Measurements from ENCODE around the gene TRIM17.
"Not testable (repeated sequence)": the region's sequence is repeated elsewhere in the genome, so short reads cannot be mapped to it uniquely, and the experiment has no call there.

TRIM17 gene

GRCh38 chr1:228448372-228448771, 31.7 kb upstream of the TRIM17 start:
- DNase-seq: no peak

- DNase-seq: no peak
Measured at GRCh38 chr1:228446852-228447251, 30.2 kb upstream of the TRIM17 start.

GRCh38 chr1:228445843-228446650, 29.4 kb upstream of the TRIM17 start:
- peak; percentile 58 for DNase-seq

- no peak for DNase-seq
Measured at GRCh38 chr1:228445490-228445842, 28.8 kb upstream of the TRIM17 start.

- DNase-seq: no peak
Measured at GRCh38 chr1:228443395-228443794, 26.7 kb upstream of the TRIM17 start.

- no peak for DNase-seq
Measured at GRCh38 chr1:228440761-228441500, 24.3 kb upstream of the TRIM17 start.

GRCh38 chr1:228438266-228438665, 21.6 kb upstream of the TRIM17 start:
- no peak for DNase-seq

- DNase-seq: no peak
Measured at GRCh38 chr1:228437424-228437962, 20.8 kb upstream of the TRIM17 start.

GRCh38 chr1:228434689-228435088, 18.0 kb upstream of the TRIM17 start:
- DNase-seq: no peak

GRCh38 chr1:228433337-228434053, 16.8 kb upstream of the TRIM17 start:
- not testable (repeated sequence) for DNase-seq

- DNase-seq: no peak
Measured at GRCh38 chr1:228430243-228430642, 13.6 kb upstream of the TRIM17 start.

- no peak for DNase-seq
Measured at GRCh38 chr1:228429698-228430097, 13.0 kb upstream of the TRIM17 start.

- no peak for DNase-seq
Measured at GRCh38 chr1:228429007-228429406, 12.3 kb upstream of the TRIM17 start.

- no peak for DNase-seq
Measured at GRCh38 chr1:228428412-228428811, 11.8 kb upstream of the TRIM17 start.

- no peak for DNase-seq
Measured at GRCh38 chr1:228426518-228427175, 10.0 kb upstream of the TRIM17 start.

- DNase-seq: no peak
Measured at GRCh38 chr1:228424685-228425660, 8.3 kb upstream of the TRIM17 start.

- no peak for DNase-seq
Measured at GRCh38 chr1:228423404-228424053, 6.9 kb upstream of the TRIM17 start.

- no peak for DNase-seq
Measured at GRCh38 chr1:228420968-228421826, 4.5 kb upstream of the TRIM17 start.

GRCh38 chr1:228417483-228418203, 982 bp upstream of the TRIM17 start:
- DNase-seq: no peak

Data from activated CD4-positive, alpha-beta T cell treated with anti-CD3 and anti-CD28 coated beads for 48 hours (primary cell).